CD4-positive, CD25-positive, alpha-beta regulatory T cell (primary cell): ENCODE data around the gene CCR6. TPM values are rescaled to one million over a fixed set of nuclear protein-coding genes. Genes with fewer than 3 reads are reported as not detected.

Source experiments
- ATAC-seq, 2 donors: fragments of 150-1000 bp; cut with Tn5 transposase; one replicate each; pipeline ENCODE4 v1.10.0; 2021; ENCODE audit warnings: low read depth in 2 of 2, moderate number of reproducible peaks in 2 of 2, moderate library complexity in 1 of 2
- DNase-seq, 3 donors: peaks; one replicate each; pipeline versions ENCODE4 v3.0.0 to v3.0.0-alpha.2; 2012 to 2022; ENCODE audit warnings: mixed read lengths in 1 of 3
- H3K27ac ChIP-seq: one replicate; pipeline ENCODE4 v1.7.0; 2013; ENCODE audit warnings: mild to moderate bottlenecking, low read length; ENCODE audit not compliant: insufficient read depth, poor library complexity, severe bottlenecking
- H3K27me3 ChIP-seq: one replicate; pipeline ENCODE4 v1.7.0; 2013; ENCODE audit warnings: low read length; ENCODE audit not compliant: control insufficient read depth, insufficient read depth
- H3K36me3 ChIP-seq: one replicate; pipeline ENCODE4 v1.7.0; 2013; ENCODE audit warnings: mild to moderate bottlenecking, low read length, moderate library complexity; ENCODE audit not compliant: control insufficient read depth, insufficient read depth
- H3K4me1 ChIP-seq: 2 replicates; pipeline ENCODE4 v1.7.0; 2013; ENCODE audit warnings: mild to moderate bottlenecking, low read length; ENCODE audit not compliant: insufficient read depth, control insufficient read depth, poor library complexity, severe bottlenecking
- H3K4me3 ChIP-seq: one replicate; pipeline ENCODE4 v1.7.0; 2013; ENCODE audit warnings: low read depth, mild to moderate bottlenecking, low read length, moderate library complexity
- H3K9me3 ChIP-seq, 2 experiments: 1 replicate in 1 of 2; 2 replicates in 1 of 2; pipeline ENCODE4 v1.7.0; 2013; ENCODE audit warnings: low read length in 2 of 2, mild to moderate bottlenecking in 1 of 2, moderate library complexity in 1 of 2; ENCODE audit not compliant: control insufficient read depth in 2 of 2
- H3K27ac Mint-ChIP-seq, 3 donors: one replicate each; pipeline ENCODE4 v1.8.0; 2020 to 2022; ENCODE audit warnings: mild to moderate bottlenecking in 3 of 3, mixed read lengths in 3 of 3, moderate library complexity in 2 of 3
- H3K27me3 Mint-ChIP-seq: one replicate; pipeline ENCODE4 v1.8.0; 2022; ENCODE audit warnings: mild to moderate bottlenecking, mixed read lengths
- H3K36me3 Mint-ChIP-seq: one replicate; pipeline ENCODE4 v1.8.0; 2020; ENCODE audit warnings: mixed read lengths
- H3K4me1 Mint-ChIP-seq, 4 donors: one replicate each; pipeline ENCODE4 v1.8.0; 2020 to 2022; ENCODE audit warnings: mixed read lengths in 4 of 4, mild to moderate bottlenecking in 1 of 4
- H3K4me3 Mint-ChIP-seq, 4 donors: one replicate each; pipeline ENCODE4 v1.8.0; 2020 to 2022; ENCODE audit warnings: mild to moderate bottlenecking in 4 of 4, mixed read lengths in 4 of 4, moderate library complexity in 3 of 4
- H3K9me3 Mint-ChIP-seq, 7 donors: one replicate each; pipeline ENCODE4 v1.8.0; 2020 to 2022; ENCODE audit warnings: mixed read lengths in 7 of 7, mild to moderate bottlenecking in 3 of 7, moderate library complexity in 2 of 7
- polyA plus RNA-seq, 4 donors: library from polyadenylated mRNA; unstranded; fragments of 300-500 nt; fragmentation: Illumina TruSeq; gene quantifications; one replicate each; pipeline ENCODE4 v1.2.3, GENCODE V29; 2021
- total RNA-seq: library from RNA; stranded (reverse); gene quantifications from one replicate; pipeline ENCODE4 v1.2.3, GENCODE V29; 2022

The CCR6 gene
- total and polyA plus RNA-seq, 5 donors from 2014 or later = 40.8 to 97.3 (median 67.5) TPM

- Histone ChIP-seq H3K9me3 (no peaks in the 10 kb centered on the region), H3K36me3 (no peaks in the 10 kb centered on the region), H3K4me3 (peak overlapping the region; percentile 97), H3K4me1 (peaks cover 90% of the 10 kb centered on the region), H3K27ac (peak overlapping the region; percentile 95), H3K27me3 (no peaks in the 10 kb centered on the region)
- peaks cover 5% of the 10 kb centered on the region for H3K27me3 Mint-ChIP-seq
- H3K36me3 Mint-ChIP-seq = peaks cover 22% of the 10 kb centered on the region
- no peak for DNase-seq
- peak overlapping the region; percentile 67 to 94 (median 86) for H3K27ac Mint-ChIP-seq
- H3K9me3 Mint-ChIP-seq = peaks cover 0 to 4% (median 1%) of the 10 kb centered on the region in 7 donors
- no peak for ATAC-seq
- peak overlapping the region; percentile 66 to 94 (median 74) for H3K4me3 Mint-ChIP-seq
- peaks cover 45 to 93% (median 62%) of the 10 kb centered on the region in 4 donors for H3K4me1 Mint-ChIP-seq
Measured at GRCh38 chr6:167116109-167116837, 6.6 kb upstream of the CCR6 start.

GRCh38 chr6:167116838-167117228 lies 6.1 kb upstream of the CCR6 start:
- H3K36me3 ChIP-seq = no peaks in the 10 kb centered on the region
- ATAC-seq (no peak), DNase-seq (no peak)
- peak overlapping the region in 2 of 4 donors; percentile 67 to 82 for H3K4me3 Mint-ChIP-seq
- H3K27ac ChIP-seq = peak overlapping the region; percentile 95
- H3K4me3 ChIP-seq = no peak overlapping the region
- peaks cover 90% of the 10 kb centered on the region for H3K4me1 ChIP-seq
- H3K4me1 Mint-ChIP-seq = peaks cover 40 to 93% (median 63%) of the 10 kb centered on the region in 4 donors
- peak overlapping the region; percentile 67 to 94 (median 86) for H3K27ac Mint-ChIP-seq
- no peaks in the 10 kb centered on the region for H3K9me3 ChIP-seq
- H3K27me3 Mint-ChIP-seq = peaks cover 5% of the 10 kb centered on the region
- H3K27me3 ChIP-seq = no peaks in the 10 kb centered on the region
- H3K36me3 Mint-ChIP-seq = peaks cover 22% of the 10 kb centered on the region
- H3K9me3 Mint-ChIP-seq = peaks cover 0 to 4% (median 0%) of the 10 kb centered on the region in 7 donors

GRCh38 chr6:167118006-167118405 lies 4.9 kb upstream of the CCR6 start:
- Mint-ChIP-seq H3K36me3 (peaks cover 22% of the 10 kb centered on the region), H3K27me3 (peaks cover 5% of the 10 kb centered on the region), H3K4me1 (peaks cover 34 to 93% (median 60%) of the 10 kb centered on the region in 4 donors), H3K9me3 (peaks cover 0 to 2% (median 0%) of the 10 kb centered on the region in 7 donors), H3K27ac (peak overlapping the region; percentile 82 to 99 (median 96)), H3K4me3 (peak overlapping the region; percentile 69 to 96 (median 76))
- no peak for ATAC-seq
- no peaks in the 10 kb centered on the region for H3K27me3 ChIP-seq
- peaks cover 92% of the 10 kb centered on the region for H3K4me1 ChIP-seq
- H3K27ac ChIP-seq = peak overlapping the region; percentile 88
- no peak for DNase-seq
- peak overlapping the region; percentile 33 for H3K4me3 ChIP-seq
- no peaks in the 10 kb centered on the region for H3K36me3 ChIP-seq
- no peaks in the 10 kb centered on the region for H3K9me3 ChIP-seq

- peaks cover 32 to 93% (median 59%) of the 10 kb centered on the region in 4 donors for H3K4me1 Mint-ChIP-seq
- DNase-seq (no peak), ATAC-seq (no peak)
- Histone ChIP-seq H3K27ac (peak overlapping the region; percentile 88), H3K36me3 (no peaks in the 10 kb centered on the region), H3K9me3 (no peaks in the 10 kb centered on the region), H3K27me3 (no peaks in the 10 kb centered on the region), H3K4me1 (peaks cover 89% of the 10 kb centered on the region), H3K4me3 (peak overlapping the region; percentile 33)
- peaks cover 0 to 2% (median 0%) of the 10 kb centered on the region in 7 donors for H3K9me3 Mint-ChIP-seq
- H3K4me3 Mint-ChIP-seq = peak overlapping the region; percentile 69 to 96 (median 76)
- H3K27me3 Mint-ChIP-seq = peaks cover 3% of the 10 kb centered on the region
- peaks cover 19% of the 10 kb centered on the region for H3K36me3 Mint-ChIP-seq
- peak overlapping the region; percentile 92 to 99 (median 96) for H3K27ac Mint-ChIP-seq
Measured at GRCh38 chr6:167118839-167119238, 4.1 kb upstream of the CCR6 start.

- peak overlapping the region; percentile 69 to 96 (median 76) for H3K4me3 Mint-ChIP-seq
- Histone ChIP-seq H3K27ac (peak overlapping the region; percentile 88), H3K36me3 (peaks cover 3% of the 10 kb centered on the region), H3K9me3 (no peaks in the 10 kb centered on the region), H3K4me1 (peaks cover 89% of the 10 kb centered on the region), H3K4me3 (peak overlapping the region; percentile 60), H3K27me3 (no peaks in the 10 kb centered on the region)
- peaks cover 27 to 93% (median 58%) of the 10 kb centered on the region in 4 donors for H3K4me1 Mint-ChIP-seq
- no peaks in the 10 kb centered on the region for H3K27me3 Mint-ChIP-seq
- H3K36me3 Mint-ChIP-seq = peaks cover 17% of the 10 kb centered on the region
- peak overlapping the region; percentile 96 to 99 (median 98) for H3K27ac Mint-ChIP-seq
- peaks cover 0 to 2% (median 0%) of the 10 kb centered on the region in 7 donors for H3K9me3 Mint-ChIP-seq
- ATAC-seq = peak; percentile 81 to 88
- DNase-seq = peak; percentile 63 to 90 (median 88)
Measured at GRCh38 chr6:167119670-167120582, 3.0 kb upstream of the CCR6 start.

- peaks cover 0 to 2% (median 0%) of the 10 kb centered on the region in 7 donors for H3K9me3 Mint-ChIP-seq
- H3K27ac Mint-ChIP-seq = peak overlapping the region; percentile 96 to 99 (median 98)
- peaks cover 17% of the 10 kb centered on the region for H3K36me3 Mint-ChIP-seq
- H3K4me3 Mint-ChIP-seq = peak overlapping the region; percentile 42 to 96 (median 74)
- no peaks in the 10 kb centered on the region for H3K27me3 Mint-ChIP-seq
- ATAC-seq (no peak), DNase-seq (no peak)
- Histone ChIP-seq H3K9me3 (no peaks in the 10 kb centered on the region), H3K4me1 (peaks cover 87% of the 10 kb centered on the region), H3K4me3 (peak overlapping the region; percentile 60), H3K27me3 (no peaks in the 10 kb centered on the region), H3K36me3 (peaks cover 5% of the 10 kb centered on the region), H3K27ac (peak overlapping the region; percentile 88)
- peaks cover 24 to 93% (median 55%) of the 10 kb centered on the region in 4 donors for H3K4me1 Mint-ChIP-seq
Measured at GRCh38 chr6:167120583-167120903, 2.4 kb upstream of the CCR6 start.

GRCh38 chr6:167121335-167121841 lies 1.5 kb upstream of the CCR6 start:
- H3K4me1 Mint-ChIP-seq = peaks cover 24 to 88% (median 53%) of the 10 kb centered on the region in 4 donors
- H3K9me3 ChIP-seq = no peaks in the 10 kb centered on the region
- H3K27ac Mint-ChIP-seq = peak overlapping the region; percentile 96 to 99 (median 98)
- H3K36me3 ChIP-seq = peaks cover 7% of the 10 kb centered on the region
- ATAC-seq (no peak), DNase-seq (no peak)
- H3K36me3 Mint-ChIP-seq = peaks cover 13% of the 10 kb centered on the region
- H3K4me3 ChIP-seq = peak overlapping the region; percentile 33
- H3K9me3 Mint-ChIP-seq = peaks cover 0 to 2% (median 0%) of the 10 kb centered on the region in 7 donors
- H3K27me3 Mint-ChIP-seq = no peaks in the 10 kb centered on the region
- peak overlapping the region; percentile 75 to 96 (median 84) for H3K4me3 Mint-ChIP-seq
- peaks cover 78% of the 10 kb centered on the region for H3K4me1 ChIP-seq
- H3K27me3 ChIP-seq = no peaks in the 10 kb centered on the region
- peak overlapping the region; percentile 88 for H3K27ac ChIP-seq
